ENCODE data around the gene MAP3K21. TPM values are rescaled to one million over a fixed set of nuclear protein-coding genes. Genes with fewer than 3 reads are reported as not detected.

Gene MAP3K21
- total and polyA plus RNA-seq, 5 donors: 0.25 to 0.47 (median 0.34) TPM

GRCh38 chr1:233375653-233376052 is 48.1 kb downstream of the MAP3K21 start:
- no peak overlapping the region for H3K27ac ChIP-seq (ENCODE audit: low read length)
- no peaks in the 10 kb centered on the region for H3K4me1 ChIP-seq (ENCODE audit: control insufficient read depth, insufficient read depth, low read length)
- no peaks in the 10 kb centered on the region for H3K27me3 ChIP-seq (ENCODE audit: control insufficient read depth, insufficient read depth)
- intact Hi-C loops (cut with DNase I): no loop called here
- WGBS: 79% methylated on average over 2 of the region's 2 CpGs
- ATAC-seq (no peak), DNase-seq (no peak)
- H3K4me3 ChIP-seq (ENCODE audit: low read length): no peak overlapping the region
- no peaks in the 10 kb centered on the region for H3K9me3 ChIP-seq (ENCODE audit: control insufficient read depth, low read length)

GRCh38 chr1:233376382-233377110 is 49.0 kb downstream of the MAP3K21 start:
- intact Hi-C loops (cut with DNase I): no loop called here
- Histone ChIP-seq H3K4me1 (ENCODE audit: control insufficient read depth, insufficient read depth, low read length) (no peaks in the 10 kb centered on the region), H3K27ac (ENCODE audit: low read length) (no peak overlapping the region), H3K4me3 (ENCODE audit: low read length) (no peak overlapping the region), H3K9me3 (ENCODE audit: control insufficient read depth, low read length) (no peaks in the 10 kb centered on the region), H3K27me3 (ENCODE audit: control insufficient read depth, insufficient read depth) (no peaks in the 10 kb centered on the region)
- 78% methylated on average over 5 of the region's 5 CpGs for WGBS
- no peak for DNase-seq
- ATAC-seq: no peak

GRCh38 chr1:233379869-233380438 is 52.4 kb downstream of the MAP3K21 start:
- DNase-seq (no peak), ATAC-seq (no peak)
- no peaks in the 10 kb centered on the region for H3K9me3 ChIP-seq (ENCODE audit: control insufficient read depth, low read length)
- H3K27me3 ChIP-seq (ENCODE audit: control insufficient read depth, insufficient read depth): no peaks in the 10 kb centered on the region
- 81% methylated on average over 7 of the region's 7 CpGs for WGBS
- intact Hi-C loops (cut with DNase I): no loop called here
- no peaks in the 10 kb centered on the region for H3K4me1 ChIP-seq (ENCODE audit: control insufficient read depth, insufficient read depth, low read length)
- H3K27ac ChIP-seq (ENCODE audit: low read length): no peak overlapping the region
- no peak overlapping the region for H3K4me3 ChIP-seq (ENCODE audit: low read length)

- no peaks in the 10 kb centered on the region for H3K9me3 ChIP-seq (ENCODE audit: control insufficient read depth, low read length)
- ATAC-seq (no peak), DNase-seq (no peak)
- H3K4me1 ChIP-seq (ENCODE audit: control insufficient read depth, insufficient read depth, low read length): no peaks in the 10 kb centered on the region
- H3K4me3 ChIP-seq (ENCODE audit: low read length): no peak overlapping the region
- 80% methylated on average over 2 of the region's 2 CpGs for WGBS
- no peak overlapping the region for H3K27ac ChIP-seq (ENCODE audit: low read length)
- intact Hi-C loops (cut with DNase I): no loop called here
- H3K27me3 ChIP-seq (ENCODE audit: control insufficient read depth, insufficient read depth): no peaks in the 10 kb centered on the region
Observed at GRCh38 chr1:233381806-233382205, 54.3 kb downstream of the MAP3K21 start.

- Histone ChIP-seq H3K9me3 (ENCODE audit: control insufficient read depth, low read length) (no peaks in the 10 kb centered on the region), H3K4me1 (ENCODE audit: control insufficient read depth, insufficient read depth, low read length) (no peaks in the 10 kb centered on the region), H3K27ac (ENCODE audit: low read length) (no peak overlapping the region), H3K27me3 (ENCODE audit: control insufficient read depth, insufficient read depth) (no peaks in the 10 kb centered on the region), H3K4me3 (ENCODE audit: low read length) (no peak overlapping the region)
- intact Hi-C loops (cut with DNase I): no loop called here
- no peak for ATAC-seq
- WGBS: 60% methylated on average over 3 of the region's 3 CpGs
- DNase-seq: no peak
Observed at GRCh38 chr1:233383984-233384383, 56.5 kb downstream of the MAP3K21 start.

GRCh38 chr1:233386336-233386735 is 58.8 kb downstream of the MAP3K21 start:
- Histone ChIP-seq H3K9me3 (ENCODE audit: control insufficient read depth, low read length) (no peaks in the 10 kb centered on the region), H3K4me3 (ENCODE audit: low read length) (no peak overlapping the region), H3K27ac (ENCODE audit: low read length) (no peak overlapping the region), H3K4me1 (ENCODE audit: control insufficient read depth, insufficient read depth, low read length) (no peaks in the 10 kb centered on the region), H3K27me3 (ENCODE audit: control insufficient read depth, insufficient read depth) (no peaks in the 10 kb centered on the region)
- ATAC-seq: no peak
- intact Hi-C loops (cut with DNase I): no loop called here
- DNase-seq: no peak
- WGBS: 74% methylated on average over 2 of the region's 2 CpGs

- Histone ChIP-seq H3K4me3 (ENCODE audit: low read length) (no peak overlapping the region), H3K27ac (ENCODE audit: low read length) (no peak overlapping the region), H3K27me3 (ENCODE audit: control insufficient read depth, insufficient read depth) (no peaks in the 10 kb centered on the region), H3K9me3 (ENCODE audit: control insufficient read depth, low read length) (no peaks in the 10 kb centered on the region), H3K4me1 (ENCODE audit: control insufficient read depth, insufficient read depth, low read length) (no peaks in the 10 kb centered on the region)
- 31% methylated on average over 3 of the region's 3 CpGs for WGBS
- DNase-seq (no peak), ATAC-seq (no peak)
- intact Hi-C loops (cut with DNase I): no loop called here
Observed at GRCh38 chr1:233387585-233387984, 60.1 kb downstream of the MAP3K21 start.

GRCh38 chr1:233389169-233389568 is 61.6 kb downstream of the MAP3K21 start:
- no peak overlapping the region for H3K4me3 ChIP-seq (ENCODE audit: low read length)
- H3K27ac ChIP-seq (ENCODE audit: low read length): no peak overlapping the region
- 83% methylated on average over 1 of the region's 1 CpG for WGBS
- no peaks in the 10 kb centered on the region for H3K4me1 ChIP-seq (ENCODE audit: control insufficient read depth, insufficient read depth, low read length)
- intact Hi-C loops (cut with DNase I): no loop called here
- no peak for DNase-seq
- ATAC-seq: no peak
- no peaks in the 10 kb centered on the region for H3K27me3 ChIP-seq (ENCODE audit: control insufficient read depth, insufficient read depth)
- H3K9me3 ChIP-seq (ENCODE audit: control insufficient read depth, low read length): no peaks in the 10 kb centered on the region

- WGBS: 85% methylated on average over 1 of the region's 1 CpG
- no peaks in the 10 kb centered on the region for H3K27me3 ChIP-seq (ENCODE audit: control insufficient read depth, insufficient read depth)
- intact Hi-C loops (cut with DNase I): loop anchor here in 3 of 4 donors (10.0 kb wide), 1 partner anchor 675 kb away; no protein-coding TSS in a partner anchor
- H3K27ac ChIP-seq (ENCODE audit: low read length): no peak overlapping the region
- no peaks in the 10 kb centered on the region for H3K4me1 ChIP-seq (ENCODE audit: control insufficient read depth, insufficient read depth, low read length)
- no peaks in the 10 kb centered on the region for H3K9me3 ChIP-seq (ENCODE audit: control insufficient read depth, low read length)
- ATAC-seq (no peak), DNase-seq (no peak)
- H3K4me3 ChIP-seq (ENCODE audit: low read length): no peak overlapping the region
Observed at GRCh38 chr1:233389893-233390292, 62.4 kb downstream of the MAP3K21 start.

GRCh38 chr1:233390842-233391737 is 63.6 kb downstream of the MAP3K21 start:
- Histone ChIP-seq H3K9me3 (ENCODE audit: control insufficient read depth, low read length) (no peaks in the 10 kb centered on the region), H3K27ac (ENCODE audit: low read length) (no peak overlapping the region), H3K4me3 (ENCODE audit: low read length) (no peak overlapping the region), H3K27me3 (ENCODE audit: control insufficient read depth, insufficient read depth) (no peaks in the 10 kb centered on the region), H3K4me1 (ENCODE audit: control insufficient read depth, insufficient read depth, low read length) (no peaks in the 10 kb centered on the region)
- intact Hi-C loops (cut with DNase I): loop anchor here in 3 of 4 donors (10.0 kb wide), 1 partner anchor 674 kb away; no protein-coding TSS in a partner anchor
- 52% methylated on average over 3 of the region's 3 CpGs for WGBS
- no peak for DNase-seq
- peak in 1 of 2 donors; percentile 47 for ATAC-seq
